ENCODE measurements around the gene ZNF830. TPM values are rescaled to one million over a fixed set of nuclear protein-coding genes. Genes with fewer than 3 reads are reported as not detected.
"Not testable (repeated sequence)": the region's sequence is repeated elsewhere in the genome, so short reads cannot be mapped to it uniquely, and the experiment has no call there.

The ZNF830 gene
- total and polyA plus RNA-seq, 5 experiments from 2014 or later = 17.4 to 55.6 (median 27.6) TPM

- peaks cover 3 to 6% (median 5%) of the 10 kb centered on the region in 4 donors for H3K4me1 Mint-ChIP-seq
- POLR2A ChIA-PET = interaction anchor here (1.2 kb wide), 1 partner anchor 67 kb away, joined by 5 read pairs; the partner anchor contains the start of gene RFFL
- no peak overlapping the region for H3K27ac Mint-ChIP-seq
- H3K36me3 Mint-ChIP-seq = peaks cover 0 to 69% (median 17%) of the 10 kb centered on the region in 3 donors
- no peak overlapping the region for H3K4me3 Mint-ChIP-seq
- H3K9me3 Mint-ChIP-seq = no peaks in the 10 kb centered on the region
- H3K27me3 Mint-ChIP-seq = no peaks in the 10 kb centered on the region
- no peak for DNase-seq
- ATAC-seq = no peak
Observed at GRCh38 chr17:34996422-34997285, 35.3 kb downstream of the ZNF830 start.

GRCh38 chr17:34997355-34997862 lies 36.1 kb downstream of the ZNF830 start:
- Mint-ChIP-seq H3K4me3 (no peak overlapping the region), H3K27me3 (no peaks in the 10 kb centered on the region), H3K36me3 (peaks cover 0 to 65% (median 14%) of the 10 kb centered on the region in 3 donors), H3K27ac (no peak overlapping the region), H3K4me1 (peaks cover 3 to 6% (median 5%) of the 10 kb centered on the region in 4 donors), H3K9me3 (no peaks in the 10 kb centered on the region)
- ATAC-seq (no peak), DNase-seq (no peak)
- POLR2A ChIA-PET = interaction anchor here (1.2 to 3.4 kb wide), 2 partner anchors 66 to 93 kb away, joined by 5 to 18 read pairs; partner anchors contain the start of gene RFFL

DNA sequence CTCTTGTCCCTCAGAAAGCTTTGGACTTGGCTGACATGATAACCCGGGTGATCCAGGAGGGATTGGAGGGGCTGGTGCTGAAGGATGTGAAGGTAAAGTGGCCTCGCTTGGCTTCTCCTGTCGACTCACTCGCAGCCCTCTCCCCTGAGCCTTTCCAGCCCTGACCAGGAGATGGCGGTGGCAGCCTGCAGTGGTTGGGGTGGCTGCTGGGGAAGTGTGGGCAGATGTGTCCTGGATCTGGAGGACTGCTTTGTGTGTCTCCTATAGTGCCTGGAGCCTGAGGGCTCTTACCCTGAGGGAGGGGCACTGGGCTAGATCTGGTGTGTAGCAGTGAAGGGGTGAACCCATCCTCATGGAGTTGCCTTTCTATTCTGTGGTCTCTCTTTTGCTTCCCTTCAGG lies 36.9 kb downstream of the ZNF830 start:
- peak overlapping the region; percentile 33 to 90 (median 83) for H3K27ac Mint-ChIP-seq
- POLR2A ChIA-PET = interaction anchor here (1.2 to 3.4 kb wide), 4 partner anchors 17 to 121 kb away, joined by 3 to 18 read pairs (median 8); partner anchors contain the start of genes LIG3 and RFFL

DNA sequence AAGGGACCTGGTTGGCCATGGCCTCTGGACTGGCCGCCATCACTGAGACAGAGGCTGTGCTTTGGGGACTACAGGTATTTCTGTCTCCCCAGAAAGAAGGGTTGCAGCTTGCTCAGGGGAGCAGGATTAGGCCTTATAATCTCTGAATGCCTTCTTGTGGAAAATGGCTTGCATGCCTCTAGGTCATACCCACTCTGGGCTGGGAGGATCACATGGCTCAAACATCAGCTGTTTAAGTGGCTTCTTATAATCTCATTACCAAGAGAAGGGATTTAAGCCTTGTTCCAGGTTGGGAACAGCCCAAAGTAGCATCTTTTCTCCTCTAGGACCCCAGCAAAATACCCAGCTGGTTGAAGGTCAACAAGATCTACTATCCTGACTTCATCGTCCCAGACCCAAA lies 38.1 kb downstream of the ZNF830 start:
- Mint-ChIP-seq H3K4me1 (peaks cover 4 to 6% (median 5%) of the 10 kb centered on the region in 4 donors), H3K36me3 (peaks cover 0 to 58% (median 8%) of the 10 kb centered on the region in 3 donors), H3K4me3 (no peak overlapping the region), H3K27me3 (no peaks in the 10 kb centered on the region), H3K9me3 (no peaks in the 10 kb centered on the region), H3K27ac (peak overlapping the region in 6 of 10 donors; percentile 4 to 79 (median 32))
- POLR2A ChIA-PET = interaction anchor here (1.0 to 3.4 kb wide), 5 partner anchors 19 to 120 kb away, joined by 3 to 18 read pairs (median 5); partner anchors contain the start of genes LIG3 and RFFL
- ATAC-seq (no peak), DNase-seq (no peak)

More for the DNA sequence above, 36.9 kb downstream of the ZNF830 start:
- no peaks in the 10 kb centered on the region for H3K9me3 Mint-ChIP-seq
- H3K4me3 Mint-ChIP-seq = no peak overlapping the region
- ATAC-seq (peak; percentile 91 to 97), DNase-seq (peak; percentile 61 to 87 (median 72))
- H3K36me3 Mint-ChIP-seq = peaks cover 0 to 61% (median 13%) of the 10 kb centered on the region in 3 donors
- no peaks in the 10 kb centered on the region for H3K27me3 Mint-ChIP-seq
- peaks cover 0 to 6% (median 5%) of the 10 kb centered on the region in 4 donors for H3K4me1 Mint-ChIP-seq

DNA sequence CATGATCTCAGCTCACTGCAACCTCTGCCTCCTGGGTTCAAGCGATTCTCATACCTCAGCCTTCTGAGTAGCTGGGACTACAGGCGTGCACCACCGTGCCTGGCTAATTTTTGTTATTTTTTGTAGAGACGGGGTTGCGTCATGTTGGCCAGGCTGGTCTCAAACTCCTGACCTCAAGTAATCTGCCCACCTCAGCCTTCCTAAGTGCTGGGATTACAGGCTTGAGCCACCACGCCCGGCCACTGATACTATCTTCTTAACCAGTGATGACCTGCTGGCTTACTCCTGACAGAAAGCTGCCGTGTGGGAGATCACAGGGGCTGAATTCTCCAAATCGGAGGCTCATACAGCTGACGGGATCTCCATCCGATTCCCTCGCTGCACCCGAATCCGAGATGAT lies 39.6 kb downstream of the ZNF830 start:
- not testable (repeated sequence) for H3K9me3 Mint-ChIP-seq, ATAC-seq, H3K4me1 Mint-ChIP-seq, H3K27me3 Mint-ChIP-seq, DNase-seq, H3K4me3 Mint-ChIP-seq
- POLR2A ChIA-PET = interaction anchor here (1.3 to 3.4 kb wide), 2 partner anchors 22 to 89 kb away, joined by 7 to 18 read pairs; no protein-coding TSS in a partner anchor
- peaks cover 0 to 55% (median under 1%) of the 10 kb centered on the region in 3 donors for H3K36me3 Mint-ChIP-seq
- H3K27ac Mint-ChIP-seq = peak overlapping the region in 5 of 10 donors; percentile 4 to 40 (median 38)

- Mint-ChIP-seq H3K4me1 (peaks cover 4 to 6% (median 5%) of the 10 kb centered on the region in 4 donors), H3K36me3 (peaks cover 0 to 54% (median 0%) of the 10 kb centered on the region in 3 donors), H3K27ac (peak overlapping the region in 6 of 10 donors; percentile 26 to 67 (median 41)), H3K9me3 (no peaks in the 10 kb centered on the region), H3K27me3 (no peaks in the 10 kb centered on the region), H3K4me3 (no peak overlapping the region)
- no peak for ATAC-seq
- no peak for DNase-seq
- POLR2A ChIA-PET = no interaction called here
Observed at GRCh38 chr17:35001549-35001948, 40.2 kb downstream of the ZNF830 start.

DNA sequence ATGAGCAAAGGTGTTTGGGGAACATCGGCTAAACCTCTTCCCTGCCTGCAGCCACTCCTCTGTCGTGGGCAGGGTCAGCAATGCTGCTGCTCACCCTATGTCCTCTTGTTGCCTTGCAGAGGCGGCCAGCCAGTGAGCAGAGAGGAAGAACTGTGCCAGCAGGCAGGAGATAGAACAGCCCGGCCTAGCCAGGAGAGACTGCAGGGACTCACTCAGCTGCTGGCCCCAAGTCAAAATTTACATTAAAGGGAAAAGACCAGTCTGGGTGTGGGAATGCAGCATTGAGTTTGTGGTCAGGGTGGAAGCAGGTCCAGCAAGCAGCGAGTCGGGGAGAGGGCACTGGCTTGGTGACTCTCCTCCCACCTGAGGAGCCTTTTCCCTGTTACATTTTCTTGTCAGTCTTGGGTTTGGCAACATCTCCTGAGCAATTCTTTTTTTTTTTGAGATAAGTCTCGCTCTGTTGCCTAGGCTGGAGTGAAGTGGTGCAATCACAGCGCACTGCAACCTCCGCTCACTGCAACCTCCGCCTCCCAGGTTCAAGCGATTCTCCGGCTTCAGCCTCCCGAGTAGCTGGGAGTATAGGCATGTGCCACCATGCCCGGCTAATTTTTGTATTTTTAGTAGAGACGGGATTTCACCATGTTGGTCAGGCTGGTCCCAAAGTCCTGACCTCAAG lies 41.7 kb downstream of the ZNF830 start:
- no peak for ATAC-seq
- Mint-ChIP-seq H3K36me3 (peaks cover 0 to 67% (median 0%) of the 10 kb centered on the region in 3 donors), H3K27me3 (no peaks in the 10 kb centered on the region), H3K27ac (peak overlapping the region in 8 of 10 donors; percentile 20 to 74 (median 56)), H3K4me3 (no peak overlapping the region), H3K9me3 (no peaks in the 10 kb centered on the region), H3K4me1 (peaks cover 4 to 6% (median 5%) of the 10 kb centered on the region in 4 donors)
- POLR2A ChIA-PET = no interaction called here
- DNase-seq = no peak

- no peaks in the 10 kb centered on the region for H3K9me3 Mint-ChIP-seq
- POLR2A ChIA-PET = interaction anchor here (2.0 kb wide), 1 partner anchor 19 kb away, joined by 5 read pairs; no protein-coding TSS in a partner anchor
- DNase-seq (no peak), ATAC-seq (no peak)
- peaks cover 0 to 6% (median 0%) of the 10 kb centered on the region in 4 donors for H3K4me1 Mint-ChIP-seq
- peaks cover 0 to 65% (median 0%) of the 10 kb centered on the region in 3 donors for H3K36me3 Mint-ChIP-seq
- H3K27ac Mint-ChIP-seq = peak overlapping the region in 7 of 10 donors; percentile 3 to 87 (median 49)
- H3K27me3 Mint-ChIP-seq = no peaks in the 10 kb centered on the region
- H3K4me3 Mint-ChIP-seq = no peak overlapping the region
Observed at GRCh38 chr17:35003778-35004177, 42.4 kb downstream of the ZNF830 start.

GRCh38 chr17:35006345-35006744 lies 45.0 kb downstream of the ZNF830 start:
- peak overlapping the region in 8 of 10 donors; percentile 9 to 74 (median 44) for H3K27ac Mint-ChIP-seq
- H3K9me3 Mint-ChIP-seq = no peaks in the 10 kb centered on the region
- DNase-seq (no peak), ATAC-seq (no peak)
- peaks cover 0 to 7% (median 0%) of the 10 kb centered on the region in 4 donors for H3K4me1 Mint-ChIP-seq
- H3K4me3 Mint-ChIP-seq = no peak overlapping the region
- H3K36me3 Mint-ChIP-seq = peaks cover 0 to 71% (median 1%) of the 10 kb centered on the region in 3 donors
- H3K27me3 Mint-ChIP-seq = no peaks in the 10 kb centered on the region
- POLR2A ChIA-PET = interaction anchor here (0.7 to 1.0 kb wide), 2 partner anchors 13 to 38 kb away, joined by 3 read pairs; no protein-coding TSS in a partner anchor

DNA sequence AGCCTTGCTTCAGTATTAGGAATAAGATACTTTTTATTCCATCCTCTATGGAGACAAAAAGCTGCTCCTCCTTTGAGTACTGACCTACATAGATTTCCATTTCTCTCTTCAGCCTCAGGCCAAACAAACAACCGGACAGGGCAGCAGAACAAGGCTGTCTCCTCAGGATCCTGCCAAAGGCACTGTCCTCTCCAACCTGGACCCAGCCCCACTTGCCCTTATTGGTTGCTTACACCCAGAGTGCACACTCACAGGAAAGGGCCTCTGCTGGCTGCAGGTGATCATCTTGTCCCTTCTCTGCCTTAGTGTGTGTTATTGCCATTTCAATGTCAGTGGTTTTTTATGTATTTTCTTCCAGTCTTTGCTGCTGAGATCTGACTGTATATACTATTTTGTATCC lies 45.6 kb downstream of the ZNF830 start:
- H3K4me3 Mint-ChIP-seq = no peak overlapping the region
- POLR2A ChIA-PET = interaction anchor here (0.7 to 1.0 kb wide), 2 partner anchors 13 to 37 kb away, joined by 3 read pairs; no protein-coding TSS in a partner anchor
- no peak for DNase-seq
- peaks cover 0 to 71% (median 1%) of the 10 kb centered on the region in 3 donors for H3K36me3 Mint-ChIP-seq
- H3K27me3 Mint-ChIP-seq = no peaks in the 10 kb centered on the region
- no peaks in the 10 kb centered on the region for H3K9me3 Mint-ChIP-seq
- H3K27ac Mint-ChIP-seq = peak overlapping the region; percentile 2 to 83 (median 64)
- ATAC-seq = no peak
- peaks cover 0 to 7% (median 2%) of the 10 kb centered on the region in 4 donors for H3K4me1 Mint-ChIP-seq

DNA sequence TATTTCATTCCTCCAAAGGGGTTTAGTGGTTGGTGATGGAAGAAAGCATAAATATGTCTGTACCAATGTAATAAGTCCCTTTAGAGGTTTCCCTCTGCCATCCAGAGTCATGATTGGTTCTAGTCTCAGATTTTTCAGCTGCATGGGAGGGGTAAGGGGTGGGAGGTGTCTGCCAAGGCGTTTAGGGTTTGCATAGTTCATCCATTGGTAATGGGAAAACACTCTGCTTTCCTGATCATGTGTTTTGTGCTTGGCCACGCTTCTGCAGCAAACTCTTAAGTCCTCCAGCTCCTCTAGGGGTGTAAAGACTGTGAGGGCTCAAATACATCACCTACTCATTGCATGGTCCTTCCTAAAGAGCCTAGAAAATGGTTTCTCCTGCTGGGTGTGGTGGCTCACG lies 48.8 kb downstream of the ZNF830 start:
- POLR2A ChIA-PET = interaction anchor here (0.7 to 1.9 kb wide), 3 partner anchors 13 to 48 kb away, joined by 3 to 8 read pairs (median 5); no protein-coding TSS in a partner anchor
- no peak for ATAC-seq
- peaks cover 0 to 80% (median 3%) of the 10 kb centered on the region in 3 donors for H3K36me3 Mint-ChIP-seq
- no peak overlapping the region for H3K4me3 Mint-ChIP-seq
- H3K4me1 Mint-ChIP-seq = peaks cover 0 to 4% (median 2%) of the 10 kb centered on the region in 4 donors
- DNase-seq = no peak
- H3K27ac Mint-ChIP-seq = peak overlapping the region in 4 of 10 donors; percentile 18 to 78 (median 40)
- no peaks in the 10 kb centered on the region for H3K27me3 Mint-ChIP-seq
- H3K9me3 Mint-ChIP-seq = no peaks in the 10 kb centered on the region
